GM10266 (cell line): ENCODE measurements around the gene PFKP.

Source experiments
- DNase-seq: peaks from one replicate; pipeline ENCODE4 v3.0.0; 2012; ENCODE audit errors: extremely low spot score
- TF ChIP-seq, protein P1 (sequence below): IDR thresholded peaks from 2 replicates; pipeline ENCODE4 v1.5.1; 2012; ENCODE audit warnings: mild to moderate bottlenecking, low read depth; ENCODE audit not compliant: control insufficient read depth, insufficient read depth; ENCODE audit errors: missing control alignments

Gene PFKP

GRCh38 chr10:3069876-3070275 is 2.5 kb downstream of the PFKP start:
- no peak for DNase-seq
- TF ChIP-seq, protein P1, sequence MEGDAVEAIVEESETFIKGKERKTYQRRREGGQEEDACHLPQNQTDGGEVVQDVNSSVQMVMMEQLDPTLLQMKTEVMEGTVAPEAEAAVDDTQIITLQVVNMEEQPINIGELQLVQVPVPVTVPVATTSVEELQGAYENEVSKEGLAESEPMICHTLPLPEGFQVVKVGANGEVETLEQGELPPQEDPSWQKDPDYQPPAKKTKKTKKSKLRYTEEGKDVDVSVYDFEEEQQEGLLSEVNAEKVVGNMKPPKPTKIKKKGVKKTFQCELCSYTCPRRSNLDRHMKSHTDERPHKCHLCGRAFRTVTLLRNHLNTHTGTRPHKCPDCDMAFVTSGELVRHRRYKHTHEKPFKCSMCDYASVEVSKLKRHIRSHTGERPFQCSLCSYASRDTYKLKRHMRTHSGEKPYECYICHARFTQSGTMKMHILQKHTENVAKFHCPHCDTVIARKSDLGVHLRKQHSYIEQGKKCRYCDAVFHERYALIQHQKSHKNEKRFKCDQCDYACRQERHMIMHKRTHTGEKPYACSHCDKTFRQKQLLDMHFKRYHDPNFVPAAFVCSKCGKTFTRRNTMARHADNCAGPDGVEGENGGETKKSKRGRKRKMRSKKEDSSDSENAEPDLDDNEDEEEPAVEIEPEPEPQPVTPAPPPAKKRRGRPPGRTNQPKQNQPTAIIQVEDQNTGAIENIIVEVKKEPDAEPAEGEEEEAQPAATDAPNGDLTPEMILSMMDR = no peak

- TF ChIP-seq, protein P1 = no peak
- DNase-seq = no peak
Measured at GRCh38 chr10:3071405-3072198, 4.3 kb downstream of the PFKP start.

GRCh38 chr10:3072641-3073360 is 5.5 kb downstream of the PFKP start:
- DNase-seq = no peak
- TF ChIP-seq, protein P1 = no peak

DNA sequence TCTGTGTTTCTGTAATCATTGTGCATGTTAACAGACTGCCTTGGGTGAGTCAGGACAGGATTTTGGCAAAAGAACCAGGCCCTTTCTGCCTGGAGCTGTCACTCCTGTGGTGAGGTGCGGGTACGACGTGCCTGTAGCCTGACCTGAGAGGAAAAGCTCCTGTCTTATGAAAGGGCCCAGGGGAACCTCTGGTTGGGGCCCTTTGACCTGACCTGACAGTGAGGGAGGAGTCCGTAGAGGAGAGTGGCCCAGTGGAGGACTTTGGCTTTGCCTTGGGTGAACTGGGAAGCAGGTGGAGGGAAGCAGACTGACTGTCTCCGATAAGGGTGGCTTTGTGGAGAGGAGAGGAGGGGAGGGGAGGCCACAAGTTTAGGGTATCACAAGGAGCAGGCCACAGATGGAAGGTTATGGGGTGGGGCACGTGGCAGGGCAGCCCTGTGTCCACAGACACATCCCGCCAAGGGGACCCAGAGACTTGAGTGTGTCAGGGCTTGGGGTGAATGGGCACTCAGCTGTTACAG is 6.9 kb downstream of the PFKP start:
- no peak for DNase-seq
- TF ChIP-seq, protein P1 = no peak

DNA sequence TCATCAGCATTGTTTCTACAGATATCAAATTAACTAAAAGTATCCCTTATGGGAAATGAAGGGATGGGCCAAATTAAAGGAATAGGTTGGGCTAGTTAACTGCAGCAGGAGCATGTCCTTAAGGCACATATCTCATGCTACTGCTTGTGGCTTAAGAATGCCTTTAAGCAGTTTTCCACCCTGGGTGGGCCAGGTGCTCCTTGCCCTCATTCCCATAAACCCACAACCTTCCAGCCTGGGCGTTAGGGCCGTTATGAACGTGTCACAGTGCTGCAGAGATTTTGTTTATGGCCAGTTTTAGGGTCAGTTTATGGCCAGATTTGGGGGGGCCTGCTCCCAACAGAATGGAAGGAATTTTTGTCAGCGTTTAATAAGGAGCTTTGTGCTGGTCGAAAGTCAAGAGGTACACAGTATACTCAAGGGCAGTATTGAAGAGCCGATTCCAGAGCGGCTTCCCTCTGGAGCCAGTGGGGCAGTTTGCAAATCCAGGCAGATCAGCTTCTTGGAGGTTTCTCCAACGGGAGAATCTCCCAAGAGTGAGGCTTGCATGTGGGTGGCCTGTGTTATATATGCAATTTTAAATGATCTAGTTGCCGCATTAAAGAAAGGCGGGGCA is 7.7 kb downstream of the PFKP start:
- no peak for DNase-seq
- TF ChIP-seq, protein P1 = no peak

DNA sequence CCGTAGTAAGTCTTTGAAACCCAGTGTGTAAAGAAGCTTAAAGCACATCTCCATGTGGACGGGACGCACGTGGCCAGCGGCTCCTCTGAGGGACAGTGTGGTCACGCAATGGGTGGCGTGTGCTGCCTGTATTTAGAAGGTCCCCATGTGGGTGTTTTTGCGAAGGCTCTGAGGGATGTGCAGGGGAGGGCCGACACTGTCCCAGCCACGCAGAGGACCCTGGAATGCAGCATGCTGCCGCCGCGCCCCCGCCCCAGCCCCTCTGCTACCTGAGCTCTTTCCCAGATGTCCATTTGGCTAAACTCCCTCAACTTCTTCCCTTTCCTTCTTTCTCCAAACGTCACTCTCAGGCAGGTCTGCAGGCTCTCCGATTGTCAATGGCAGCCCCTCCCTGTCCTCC is 8.8 kb downstream of the PFKP start:
- no peak for DNase-seq
- TF ChIP-seq, protein P1 = no peak
